HCT116 (cell line): ENCODE data around the gene DYNLRB1. TPM values are rescaled to one million over a fixed set of nuclear protein-coding genes. Genes with fewer than 3 reads are reported as not detected.

Source experiments
- ATAC-seq: fragments of 200-7000 bp; cut with Tn5 transposase; 2 replicates; pipeline ENCODE4 v1.9.1; 2020; ENCODE audit warnings: mild to moderate bottlenecking, moderate library complexity
- BruUV-seq: library from RNA; stranded (reverse); fragments of 400-500 nt; replicated peaks from 2 replicates; lab custom pipeline; 2021; lab: Mats Ljungman, UMichigan
- CTCF ChIA-PET: fragments of 300-600 bp; sonication (Branson Sonifier 250); formaldehyde crosslinking; loops from one replicate; lab custom pipeline; 2021; ENCODE audit warnings: antibody characterized with exemption; lab: Charles Lee
- POLR2A ChIA-PET: fragments of 300-600, 350-600 bp; sonication (Branson Sonifier 250); formaldehyde crosslinking; loops from one replicate; lab custom pipeline; 2021; ENCODE audit warnings: antibody characterized with exemption; lab: Charles Lee
- RAD21 ChIA-PET, 2 experiments: fragments of 300-600 bp; sonication (Branson Sonifier 250); formaldehyde crosslinking; loops; one replicate each; lab custom pipeline; 2023; ENCODE audit warnings: low total read pairs in 2 of 2; ENCODE audit not compliant: uncharacterized antibody in 2 of 2, unreplicated experiment in 2 of 2, low non-redundant PET in 1 of 2; lab: Charles Lee
- DNase-seq: peaks from one replicate; pipeline ENCODE4 v3.0.0-alpha.2; 2010; ENCODE audit warnings: low read depth, low spot score
- H2AFZ ChIP-seq: fragments of 200-600 bp; shearing (Covaris generic), sonication (generic); 2 replicates; pipeline ENCODE4 v1.6.1; 2017; ENCODE audit warnings: low read depth, mixed run types, mixed read lengths, antibody characterized with exemption, low read length; ENCODE audit not compliant: poor library complexity, severe bottlenecking
- H3K27ac ChIP-seq: 2 replicates; pipeline ENCODE4 v1.5.1; 2012; ENCODE audit warnings: low read depth, low read length
- H3K27me3 ChIP-seq: fragments of 200-600 bp; sonication (generic); 2 replicates; pipeline ENCODE4 v1.6.1; 2016; ENCODE audit warnings: mixed run types, low read length, mixed read lengths; ENCODE audit not compliant: insufficient read depth
- H3K36me3 ChIP-seq, 2 experiments: fragments of 200-500 bp in 1 of 2; fragments of 200-600 bp in 1 of 2; sonication (Bioruptor generic) in 1 of 2; sonication (generic) in 1 of 2; 2 replicates each; pipeline versions ENCODE4 v1.5.1 to v1.6.1; 2014 to 2016; ENCODE audit warnings: low read length in 2 of 2, inconsistent platforms in 1 of 2, mixed read lengths in 1 of 2, mixed run types in 1 of 2; ENCODE audit not compliant: insufficient read depth in 2 of 2, control insufficient read depth in 1 of 2
- H3K4me1 ChIP-seq, 2 experiments: fragments of 200-600 bp in 1 of 2; sonication (generic) in 1 of 2; 2 replicates each; pipeline versions ENCODE4 v1.5.1 to v1.6.1; 2012 to 2017; ENCODE audit warnings: low read length in 2 of 2, inconsistent platforms in 1 of 2, mild to moderate bottlenecking in 1 of 2, mixed read lengths in 1 of 2, mixed run types in 1 of 2, moderate library complexity in 1 of 2; ENCODE audit not compliant: insufficient read depth in 2 of 2, control insufficient read depth in 1 of 2
- H3K4me2 ChIP-seq: fragments of 200-600 bp; sonication (generic); 2 replicates; pipeline ENCODE4 v1.6.1; 2017; ENCODE audit warnings: mixed run types, low read length, mixed read lengths
- H3K4me3 ChIP-seq, 2 experiments: fragments of 200-600 bp in 1 of 2; sonication (generic) in 1 of 2; replicated peaks in 1 of 2; 2 replicates each; pipeline ENCODE4 v1.5.1; 2011 to 2016; ENCODE audit warnings: low read length in 2 of 2, control low read depth in 1 of 2, low read depth in 1 of 2, mild to moderate bottlenecking in 1 of 2, mixed read lengths in 1 of 2, mixed run types in 1 of 2
- H3K79me2 ChIP-seq: fragments of 200-600 bp; sonication (generic); 2 replicates; pipeline ENCODE4 v1.6.1; 2017; ENCODE audit warnings: mild to moderate bottlenecking, mixed run types, low read length, moderate library complexity, mixed read lengths; ENCODE audit not compliant: insufficient read depth
- H3K9ac ChIP-seq: fragments of 200-600 bp; sonication (generic); 2 replicates; pipeline ENCODE4 v1.6.1; 2016; ENCODE audit warnings: low read length, mixed read lengths
- H3K9me2 ChIP-seq: fragments of 200-600 bp; sonication (generic), shearing (Covaris generic); 2 replicates; pipeline ENCODE4 v1.6.1; 2017; ENCODE audit warnings: mixed run types, mild to moderate bottlenecking, moderate library complexity; ENCODE audit not compliant: insufficient read depth
- H3K9me3 ChIP-seq, 2 experiments: fragments of 200-500 bp in 1 of 2; fragments of 200-600 bp in 1 of 2; sonication (Bioruptor generic) in 1 of 2; sonication (generic) in 1 of 2; 2 replicates each; pipeline ENCODE4 v1.6.1; 2014 to 2017; ENCODE audit warnings: low read length in 2 of 2, mixed read lengths in 2 of 2, inconsistent platforms in 1 of 2, low read depth in 1 of 2, mild to moderate bottlenecking in 1 of 2, mixed run types in 1 of 2, moderate library complexity in 1 of 2; ENCODE audit not compliant: control insufficient read depth in 1 of 2, insufficient read depth in 1 of 2
- H4K20me1 ChIP-seq: fragments of 200-600 bp; sonication (generic), shearing (Covaris generic); 2 replicates; pipeline ENCODE4 v1.6.1; 2017; ENCODE audit warnings: mixed run types, mild to moderate bottlenecking, moderate library complexity; ENCODE audit not compliant: insufficient read depth
- CEBPB ChIP-seq: IDR thresholded peaks from 2 replicates; pipeline ENCODE4 v1.6.1; 2012; ENCODE audit warnings: low read depth
- EGR1 ChIP-seq: IDR thresholded peaks from 2 replicates; pipeline ENCODE4 v1.6.1; 2012; ENCODE audit warnings: low read depth
- ELF1 ChIP-seq: IDR thresholded peaks from 2 replicates; pipeline ENCODE4 v1.6.1; 2012; ENCODE audit warnings: low read depth, borderline replicate concordance
- EZH2 ChIP-seq: fragments of 200-600 bp; sonication (generic); IDR thresholded peaks from 2 replicates; pipeline ENCODE4 v1.6.1; 2017; ENCODE audit warnings: antibody characterized with exemption, mixed run types
- EZH2phosphoT487 ChIP-seq: fragments of 200-600 bp; IDR thresholded peaks from 2 replicates; pipeline ENCODE4 v1.6.1; 2018; ENCODE audit warnings: antibody characterized with exemption, borderline replicate concordance
- FOSL1 ChIP-seq: IDR thresholded peaks from 2 replicates; pipeline ENCODE4 v1.6.1; 2012; ENCODE audit warnings: low read depth
- POLR2AphosphoS5 ChIP-seq: IDR thresholded peaks from 2 replicates; pipeline ENCODE4 v1.6.1; 2011; ENCODE audit warnings: mild to moderate bottlenecking, low read depth, low read length, moderate library complexity
- RAD21 ChIP-seq: IDR thresholded peaks from 2 replicates; pipeline ENCODE4 v1.6.1; 2012; ENCODE audit warnings: low read depth, mild to moderate bottlenecking
- SIN3A ChIP-seq: IDR thresholded peaks from 2 replicates; pipeline ENCODE4 v1.6.1; 2012; ENCODE audit warnings: low read depth
- SP1 ChIP-seq: IDR thresholded peaks from 2 replicates; pipeline ENCODE4 v1.6.1; 2012; ENCODE audit warnings: low read depth
- SRF ChIP-seq: IDR thresholded peaks from 2 replicates; pipeline ENCODE4 v1.6.1; 2012; ENCODE audit warnings: low read depth
- TCF7L2 ChIP-seq: IDR thresholded peaks from 2 replicates; pipeline ENCODE4 v1.7.0; 2011; ENCODE audit warnings: borderline replicate concordance, inconsistent platforms; ENCODE audit not compliant: insufficient read depth, insufficient read length; ENCODE audit errors: extremely low read depth
- ZFX ChIP-seq: fragments of 450-650 bp; IDR thresholded peaks from 2 replicates; pipeline ENCODE4 v1.6.1; 2017
- ZNF274 ChIP-seq: fragments of 200-500 bp; sonication (Bioruptor generic); IDR thresholded peaks from 2 replicates; pipeline ENCODE4 v1.6.1; 2014; ENCODE audit warnings: mild to moderate bottlenecking, low read depth, low read length, inconsistent platforms
- intact Hi-C: fragments of 100-400 bp; cut with micrococcal nuclease; formaldehyde crosslinking; loops from 2 replicates; pipeline ENCODE4 v1.10.0; 2022
- total RNA-seq: library from RNA; stranded (reverse); gene quantifications from one replicate; pipeline ENCODE4 v1.2.1, GENCODE V29; 2021; ENCODE audit not compliant: unreplicated experiment
- TF ChIP-seq, protein P1 (sequence below), 3 experiments: fragments of 200-600 bp in 1 of 3; sonication (generic) in 1 of 3; IDR thresholded peaks in 2 of 3; conservative IDR thresholded peaks in 1 of 3; 2 replicates each; pipeline ENCODE4 v1.5.1; 2012 to 2017; ENCODE audit warnings: low read depth in 2 of 3, low read length in 2 of 3, antibody characterized with exemption in 1 of 3, borderline replicate concordance in 1 of 3, control low read depth in 1 of 3, mild to moderate bottlenecking in 1 of 3, mixed read lengths in 1 of 3, mixed run types in 1 of 3, moderate library complexity in 1 of 3; ENCODE audit not compliant: insufficient read depth in 1 of 3
- TF ChIP-seq, protein P2 (sequence below): IDR thresholded peaks from 2 replicates; pipeline ENCODE4 v1.6.1; 2012
- TF ChIP-seq, protein P3 (sequence below): IDR thresholded peaks from 2 replicates; pipeline ENCODE4 v1.6.1; 2012
- TF ChIP-seq, protein P4 (sequence below): IDR thresholded peaks from 2 replicates; pipeline ENCODE4 v1.6.1; 2012; ENCODE audit warnings: low read depth

DYNLRB1 gene
- total RNA-seq, 1 experiment from 2014 or later, result 106 TPM

DNA sequence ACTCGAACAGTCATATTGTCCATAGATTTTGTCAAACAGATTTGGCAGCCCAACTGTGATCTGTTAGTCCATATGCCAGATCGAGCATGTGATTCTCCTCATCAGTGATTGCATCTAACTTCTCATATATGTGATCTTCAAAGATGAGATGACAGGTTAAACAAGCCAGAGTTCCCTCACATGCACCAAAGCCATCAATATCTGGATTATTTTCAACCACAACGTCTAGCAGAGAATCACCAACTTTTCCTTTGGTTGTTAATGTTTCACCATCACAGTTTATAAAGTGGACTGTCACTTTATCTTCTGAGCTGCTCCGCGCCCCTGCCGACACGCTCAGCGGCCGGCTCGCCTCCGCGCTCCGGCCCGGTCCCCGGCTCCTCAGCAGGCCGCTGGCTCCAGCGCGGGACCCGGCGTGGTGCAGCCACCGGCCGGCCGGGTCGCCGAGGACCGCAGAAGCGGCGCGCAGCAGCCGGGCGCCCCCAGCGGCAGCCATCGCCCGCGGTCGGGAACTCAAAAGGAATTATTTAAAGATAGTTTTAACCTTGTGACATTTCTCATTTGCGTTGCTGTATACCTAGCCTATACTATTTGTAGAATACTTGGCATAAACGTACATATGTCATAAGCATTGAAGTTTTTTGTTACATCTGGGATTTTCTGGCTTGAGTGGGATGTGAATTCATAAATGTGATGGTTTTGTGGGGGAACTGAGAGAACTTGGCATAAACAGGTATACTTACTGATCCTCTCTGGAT is 40.1 kb upstream of the DYNLRB1 start:
- H3K27me3 ChIP-seq, result no peaks in the 10 kb centered on the region
- ATAC-seq, result no peak
- no peak overlapping the region for H2AFZ ChIP-seq
- CTCF ChIA-PET, result interaction anchor here (0.7 to 1.2 kb wide), 2 partner anchors 16 to 163 kb away, joined by 3 to 4 read pairs; no protein-coding TSS in a partner anchor
- H3K79me2 ChIP-seq, result peaks cover 16% of the 10 kb centered on the region
- H3K4me3 ChIP-seq, result no peak overlapping the region
- TF ChIP-seq, protein P1, sequence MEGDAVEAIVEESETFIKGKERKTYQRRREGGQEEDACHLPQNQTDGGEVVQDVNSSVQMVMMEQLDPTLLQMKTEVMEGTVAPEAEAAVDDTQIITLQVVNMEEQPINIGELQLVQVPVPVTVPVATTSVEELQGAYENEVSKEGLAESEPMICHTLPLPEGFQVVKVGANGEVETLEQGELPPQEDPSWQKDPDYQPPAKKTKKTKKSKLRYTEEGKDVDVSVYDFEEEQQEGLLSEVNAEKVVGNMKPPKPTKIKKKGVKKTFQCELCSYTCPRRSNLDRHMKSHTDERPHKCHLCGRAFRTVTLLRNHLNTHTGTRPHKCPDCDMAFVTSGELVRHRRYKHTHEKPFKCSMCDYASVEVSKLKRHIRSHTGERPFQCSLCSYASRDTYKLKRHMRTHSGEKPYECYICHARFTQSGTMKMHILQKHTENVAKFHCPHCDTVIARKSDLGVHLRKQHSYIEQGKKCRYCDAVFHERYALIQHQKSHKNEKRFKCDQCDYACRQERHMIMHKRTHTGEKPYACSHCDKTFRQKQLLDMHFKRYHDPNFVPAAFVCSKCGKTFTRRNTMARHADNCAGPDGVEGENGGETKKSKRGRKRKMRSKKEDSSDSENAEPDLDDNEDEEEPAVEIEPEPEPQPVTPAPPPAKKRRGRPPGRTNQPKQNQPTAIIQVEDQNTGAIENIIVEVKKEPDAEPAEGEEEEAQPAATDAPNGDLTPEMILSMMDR (IDR thresholded peaks at IDR 0.05 in 2 of 3, conservative IDR thresholded peaks at IDR 0.05 in 1 of 3; ENCODE audit: borderline replicate concordance in 1 of 3, insufficient read depth in 1 of 3, low read depth in 2 of 3, low read length in 2 of 3), result no peak
- TF ChIP-seq TCF7L2 (no peak), EZH2 (no peak), POLR2AphosphoS5 (no peak), FOSL1 (no peak), SRF (no peak), CEBPB (no peak), ZNF274 (no peak), ELF1 (no peak), ZFX (no peak), EZH2phosphoT487 (no peak), RAD21 (no peak), SIN3A (no peak), EGR1 (no peak), SP1 (no peak)
- TF ChIP-seq, protein P2, sequence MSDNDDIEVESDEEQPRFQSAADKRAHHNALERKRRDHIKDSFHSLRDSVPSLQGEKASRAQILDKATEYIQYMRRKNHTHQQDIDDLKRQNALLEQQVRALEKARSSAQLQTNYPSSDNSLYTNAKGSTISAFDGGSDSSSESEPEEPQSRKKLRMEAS, result no peak
- TF ChIP-seq, protein P3, sequence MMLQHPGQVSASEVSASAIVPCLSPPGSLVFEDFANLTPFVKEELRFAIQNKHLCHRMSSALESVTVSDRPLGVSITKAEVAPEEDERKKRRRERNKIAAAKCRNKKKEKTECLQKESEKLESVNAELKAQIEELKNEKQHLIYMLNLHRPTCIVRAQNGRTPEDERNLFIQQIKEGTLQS, result no peak
- TF ChIP-seq, protein P4, sequence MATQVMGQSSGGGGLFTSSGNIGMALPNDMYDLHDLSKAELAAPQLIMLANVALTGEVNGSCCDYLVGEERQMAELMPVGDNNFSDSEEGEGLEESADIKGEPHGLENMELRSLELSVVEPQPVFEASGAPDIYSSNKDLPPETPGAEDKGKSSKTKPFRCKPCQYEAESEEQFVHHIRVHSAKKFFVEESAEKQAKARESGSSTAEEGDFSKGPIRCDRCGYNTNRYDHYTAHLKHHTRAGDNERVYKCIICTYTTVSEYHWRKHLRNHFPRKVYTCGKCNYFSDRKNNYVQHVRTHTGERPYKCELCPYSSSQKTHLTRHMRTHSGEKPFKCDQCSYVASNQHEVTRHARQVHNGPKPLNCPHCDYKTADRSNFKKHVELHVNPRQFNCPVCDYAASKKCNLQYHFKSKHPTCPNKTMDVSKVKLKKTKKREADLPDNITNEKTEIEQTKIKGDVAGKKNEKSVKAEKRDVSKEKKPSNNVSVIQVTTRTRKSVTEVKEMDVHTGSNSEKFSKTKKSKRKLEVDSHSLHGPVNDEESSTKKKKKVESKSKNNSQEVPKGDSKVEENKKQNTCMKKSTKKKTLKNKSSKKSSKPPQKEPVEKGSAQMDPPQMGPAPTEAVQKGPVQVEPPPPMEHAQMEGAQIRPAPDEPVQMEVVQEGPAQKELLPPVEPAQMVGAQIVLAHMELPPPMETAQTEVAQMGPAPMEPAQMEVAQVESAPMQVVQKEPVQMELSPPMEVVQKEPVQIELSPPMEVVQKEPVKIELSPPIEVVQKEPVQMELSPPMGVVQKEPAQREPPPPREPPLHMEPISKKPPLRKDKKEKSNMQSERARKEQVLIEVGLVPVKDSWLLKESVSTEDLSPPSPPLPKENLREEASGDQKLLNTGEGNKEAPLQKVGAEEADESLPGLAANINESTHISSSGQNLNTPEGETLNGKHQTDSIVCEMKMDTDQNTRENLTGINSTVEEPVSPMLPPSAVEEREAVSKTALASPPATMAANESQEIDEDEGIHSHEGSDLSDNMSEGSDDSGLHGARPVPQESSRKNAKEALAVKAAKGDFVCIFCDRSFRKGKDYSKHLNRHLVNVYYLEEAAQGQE, result no peak
- DNase-seq, result no peak
- peaks cover 4% of the 10 kb centered on the region; the same call in 1 of the 2 replicates for H4K20me1 ChIP-seq
- POLR2A ChIA-PET, result no interaction called here
- no peak overlapping the region for H3K9ac ChIP-seq
- intact Hi-C loops, result no loop called here
- H3K27ac ChIP-seq, result no peak overlapping the region
- peaks cover 26% of the 10 kb centered on the region in 2 experiments for H3K4me1 ChIP-seq
- no peaks in the 10 kb centered on the region for H3K9me2 ChIP-seq
- peaks cover 25 to 40% of the 10 kb centered on the region in 2 experiments for H3K36me3 ChIP-seq
- no TSS peak for BruUV-seq
- H3K9me3 ChIP-seq, result no peaks in the 10 kb centered on the region
- H3K4me2 ChIP-seq, result no peak overlapping the region
- RAD21 ChIA-PET, result no interaction called here
